Right lobe of liver (tissue), 6 donors: ENCODE measurements around the gene GPR4. TPM values are rescaled to one million over a fixed set of nuclear protein-coding genes. Genes with fewer than 3 reads are reported as not detected.

ENCODE experiments used
- ATAC-seq, 4 donors: fragments of 200-7000 bp; cut with Tn5 transposase; one replicate each; pipeline ENCODE4 v1.9.1; 2020; ENCODE audit warnings: mild to moderate bottlenecking in 4 of 4, moderate library complexity in 4 of 4
- DNase-seq, 3 donors: peaks; one replicate each; pipeline ENCODE4 v3.0.0-alpha.2; 2020
- H3K27ac ChIP-seq, 3 donors: fragments of 200-600 bp; one replicate each; pipeline ENCODE4 v1.8.0; 2022
- H3K27me3 ChIP-seq, 2 donors: fragments of 200-600 bp; one replicate each; pipeline ENCODE4 v1.8.0; 2022
- H3K36me3 ChIP-seq, 4 donors: fragments of 200-600 bp; sonication (generic) in 1 of 4; one replicate each; pipeline versions ENCODE4 v1.5.1 to v1.8.0; 2017 to 2022; ENCODE audit warnings: control low read depth in 1 of 4
- H3K4me1 ChIP-seq, 4 donors: fragments of 200-600 bp; sonication (generic) in 1 of 4; one replicate each; pipeline versions ENCODE4 v1.5.1 to v1.8.0; 2017 to 2022; ENCODE audit warnings: control low read depth in 1 of 4
- H3K4me3 ChIP-seq, 3 donors: fragments of 200-600 bp; one replicate each; pipeline ENCODE4 v1.8.0; 2022
- H3K9me3 ChIP-seq, 4 donors: fragments of 200-600 bp; sonication (generic) in 1 of 4; one replicate each; pipeline versions ENCODE4 v1.5.1 to v1.8.0; 2017 to 2022; ENCODE audit warnings: control low read depth in 1 of 4
- POLR2A ChIP-seq: fragments of 450-650 bp; IDR thresholded peaks from one replicate; pipeline ENCODE4 v1.6.1; 2017; ENCODE audit warnings: antibody characterized with exemption, mild to moderate bottlenecking
- WGBS: methylation state at CpG from one replicate; pipeline ENCODE4 v1.1.6; 2018; ENCODE audit warnings: low coverage, low lambda C conversion rate; ENCODE audit not compliant: insufficient coverage; ENCODE audit errors: missing lambda C conversion rate; 5-methylcytosine and 5-hydroxymethylcytosine counted together
- intact Hi-C, 2 donors: fragments of 100-400 bp; cut with DNase I; formaldehyde crosslinking; loops; one replicate each; pipeline versions ENCODE4 v1.11.2 to v1.14.1; 2022
- total RNA-seq, 6 experiments: library from RNA; depleted of rRNA in 2 of 6; stranded (reverse); fragments of >200 nt in 2 of 6; fragmentation: NEBNext Ultra II Directional in 3 of 6; extraction: Animal tissue kit (Norgen Biotek cat#: 25700) in 3 of 6; gene quantifications; one replicate each; pipeline versions ENCODE4 v1.1.0 to v1.2.4, GENCODE V29; 2016 to 2023
- TF ChIP-seq, protein P1 (sequence below), 4 donors: fragments of 200-600 bp in 3 of 4; fragments of 450-650 bp in 1 of 4; IDR thresholded peaks; one replicate each; pipeline versions ENCODE4 v1.5.1 to v1.8.0; 2016 to 2022; ENCODE audit warnings: antibody characterized with exemption in 4 of 4, mild to moderate bottlenecking in 2 of 4
- donor health status: DM: no; HTN: yes; CAD: no.
- donor health status: DM: no; HTN: no; CAD: no.
- donor health status: DM: no; HTN: no; CAD: no.
- donor health status: DM: no; HTN: yes; CAD: no.
- donor health status: DM: no; HTN: yes; CAD: no.

The GPR4 gene
- total RNA-seq, 6 experiments from 2014 or later: 0.83 to 3.1 (median 1.3) TPM

DNA sequence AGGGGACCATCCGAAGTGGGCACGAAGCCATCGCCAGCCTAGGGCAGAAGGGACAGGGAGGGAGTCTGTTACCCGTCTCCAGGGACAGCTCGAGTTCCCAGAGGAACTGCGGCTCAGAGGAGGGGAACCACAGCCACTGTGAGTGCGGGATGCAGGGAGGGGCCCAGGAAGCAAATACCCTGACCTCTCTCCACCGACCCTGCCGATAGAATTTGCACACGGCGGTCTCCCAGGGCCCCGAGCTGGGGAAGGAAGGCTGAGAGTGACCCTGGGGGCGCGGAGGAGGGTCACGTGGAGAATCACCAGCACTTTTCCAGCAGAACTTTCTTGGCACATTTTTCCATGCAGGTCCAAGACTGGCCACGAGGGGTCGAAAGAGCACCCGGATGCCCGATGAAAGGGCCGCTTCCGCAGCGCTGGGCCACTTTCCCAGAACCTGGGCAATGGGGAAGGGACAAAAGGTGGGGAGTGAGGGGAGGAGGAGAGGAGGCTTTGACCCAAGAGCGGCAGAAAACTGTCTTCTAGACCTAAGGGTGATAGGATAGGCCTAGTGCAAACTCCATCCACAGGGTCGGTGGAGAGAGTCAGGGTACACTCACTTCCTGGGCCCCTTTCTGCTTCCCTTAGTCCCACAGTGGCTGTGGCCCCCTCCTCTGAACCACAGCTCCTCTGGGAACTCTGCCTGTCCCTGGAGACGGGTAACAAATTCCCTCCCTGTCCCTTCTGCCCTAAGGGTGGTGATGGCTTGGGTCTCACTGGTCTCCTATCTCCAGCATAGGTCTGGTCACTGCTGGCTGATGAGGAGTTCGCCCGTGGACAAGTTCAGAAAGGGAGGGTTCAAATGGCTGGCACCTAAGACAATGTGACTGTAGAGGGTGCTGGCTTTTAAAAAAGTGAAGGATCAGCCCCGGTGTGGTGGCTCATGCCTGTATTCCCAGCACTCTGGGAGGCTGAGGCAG lies 5.3 kb upstream of the GPR4 start:
- WGBS: 9% methylated on average over 25 of the region's 28 CpGs
- Histone ChIP-seq H3K4me3 (no peak overlapping the region), H3K9me3 (no peaks in the 10 kb centered on the region), H3K4me1 (peaks cover 0 to 10% (median 0%) of the 10 kb centered on the region in 4 donors), H3K27ac (no peak overlapping the region), H3K36me3 (peaks cover 0 to 8% (median 0%) of the 10 kb centered on the region in 4 donors), H3K27me3 (no peaks in the 10 kb centered on the region)
- intact Hi-C loops: loop anchor here in 1 of 2 donors (5.0 kb wide), 1 partner anchor 35 kb away; no protein-coding TSS in a partner anchor
- DNase-seq (peak; percentile 73 to 77 (median 77)), ATAC-seq (peak; percentile 89 to 97 (median 92))
- TF ChIP-seq, protein P1, sequence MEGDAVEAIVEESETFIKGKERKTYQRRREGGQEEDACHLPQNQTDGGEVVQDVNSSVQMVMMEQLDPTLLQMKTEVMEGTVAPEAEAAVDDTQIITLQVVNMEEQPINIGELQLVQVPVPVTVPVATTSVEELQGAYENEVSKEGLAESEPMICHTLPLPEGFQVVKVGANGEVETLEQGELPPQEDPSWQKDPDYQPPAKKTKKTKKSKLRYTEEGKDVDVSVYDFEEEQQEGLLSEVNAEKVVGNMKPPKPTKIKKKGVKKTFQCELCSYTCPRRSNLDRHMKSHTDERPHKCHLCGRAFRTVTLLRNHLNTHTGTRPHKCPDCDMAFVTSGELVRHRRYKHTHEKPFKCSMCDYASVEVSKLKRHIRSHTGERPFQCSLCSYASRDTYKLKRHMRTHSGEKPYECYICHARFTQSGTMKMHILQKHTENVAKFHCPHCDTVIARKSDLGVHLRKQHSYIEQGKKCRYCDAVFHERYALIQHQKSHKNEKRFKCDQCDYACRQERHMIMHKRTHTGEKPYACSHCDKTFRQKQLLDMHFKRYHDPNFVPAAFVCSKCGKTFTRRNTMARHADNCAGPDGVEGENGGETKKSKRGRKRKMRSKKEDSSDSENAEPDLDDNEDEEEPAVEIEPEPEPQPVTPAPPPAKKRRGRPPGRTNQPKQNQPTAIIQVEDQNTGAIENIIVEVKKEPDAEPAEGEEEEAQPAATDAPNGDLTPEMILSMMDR (IDR thresholded peaks at IDR 0.05): peak; percentile 79 to 87 (median 86)
- TF ChIP-seq POLR2A: no peak

DNA sequence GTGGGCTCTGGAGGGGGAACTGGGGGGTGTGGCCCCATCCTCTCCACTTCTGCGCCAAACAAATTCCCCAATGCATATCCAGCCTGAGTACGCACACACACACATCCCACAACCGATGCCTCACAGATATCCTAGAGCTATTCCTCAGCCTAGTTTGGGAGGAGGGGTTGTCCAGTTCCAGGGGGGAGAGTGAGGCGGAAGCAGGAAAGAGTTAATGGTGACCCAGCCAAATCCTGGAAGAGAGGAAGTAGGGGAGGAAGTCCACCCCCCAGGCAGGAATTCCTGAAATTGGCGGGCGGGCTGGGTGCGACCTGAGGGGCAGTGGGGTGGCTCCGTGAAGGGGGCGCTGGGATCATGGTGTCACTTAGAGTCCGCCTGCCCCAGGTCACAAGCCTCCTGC lies 897 bp downstream of the GPR4 start:
- no peaks in the 10 kb centered on the region for H3K36me3 ChIP-seq
- ATAC-seq (peak in 3 of 4 donors; percentile 6 to 32 (median 23)), DNase-seq (no peak)
- no peaks in the 10 kb centered on the region for H3K9me3 ChIP-seq
- peak overlapping the region; percentile 27 to 45 (median 33) for H3K4me3 ChIP-seq
- intact Hi-C loops: loop anchor here in 1 of 2 donors (5.0 kb wide), 1 partner anchor 41 kb away; no protein-coding TSS in a partner anchor
- H3K27me3 ChIP-seq: no peaks in the 10 kb centered on the region
- no peaks in the 10 kb centered on the region for H3K4me1 ChIP-seq
- H3K27ac ChIP-seq: peak overlapping the region in 2 of 3 donors; percentile 16 to 70
- TF ChIP-seq, protein P1 (IDR thresholded peaks at IDR 0.05): no peak
- no peak for TF ChIP-seq POLR2A
- 18% methylated on average over 6 of the region's 10 CpGs for whole genome bisulfite sequencing

DNA sequence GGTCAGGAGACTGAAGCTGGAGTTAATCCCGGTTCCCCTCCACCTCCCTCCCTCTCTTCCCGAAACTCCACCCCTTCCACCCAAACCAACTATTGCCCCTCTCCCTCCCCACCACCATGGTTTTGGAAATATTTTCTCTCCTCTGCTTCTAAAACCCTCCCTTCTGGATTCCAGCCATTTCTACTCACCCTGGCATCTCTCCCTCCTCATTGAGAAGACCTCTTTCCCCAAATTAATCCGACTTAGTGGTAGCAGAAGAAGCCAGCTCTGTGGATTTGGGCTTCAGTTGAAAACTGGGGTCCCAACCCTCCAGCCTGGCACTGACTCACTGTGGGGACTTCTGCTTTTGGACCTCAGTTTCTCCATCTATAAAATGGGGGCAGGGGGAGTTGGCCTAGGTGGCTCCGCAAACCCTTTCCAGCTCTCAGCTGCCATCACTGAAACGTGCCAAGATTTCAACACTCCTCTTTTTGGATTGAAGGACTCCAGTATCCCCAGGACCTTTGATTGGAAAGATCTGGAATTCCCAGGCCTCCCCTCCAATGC lies 1.6 kb downstream of the GPR4 start:
- Histone ChIP-seq H3K9me3 (no peaks in the 10 kb centered on the region), H3K4me3 (peak overlapping the region in 1 of 3 donors; percentile 7), H3K36me3 (no peaks in the 10 kb centered on the region), H3K27me3 (no peaks in the 10 kb centered on the region), H3K27ac (peak overlapping the region in 1 of 3 donors; percentile 70), H3K4me1 (no peaks in the 10 kb centered on the region)
- DNase-seq (no peak), ATAC-seq (no peak)
- no peak for TF ChIP-seq POLR2A
- TF ChIP-seq, protein P1 (IDR thresholded peaks at IDR 0.05): no peak
- intact Hi-C loops: loop anchor here in 1 of 2 donors (5.0 kb wide), 1 partner anchor 42 kb away; no protein-coding TSS in a partner anchor
- WGBS: 46% methylated on average over 4 of the region's 5 CpGs

DNA sequence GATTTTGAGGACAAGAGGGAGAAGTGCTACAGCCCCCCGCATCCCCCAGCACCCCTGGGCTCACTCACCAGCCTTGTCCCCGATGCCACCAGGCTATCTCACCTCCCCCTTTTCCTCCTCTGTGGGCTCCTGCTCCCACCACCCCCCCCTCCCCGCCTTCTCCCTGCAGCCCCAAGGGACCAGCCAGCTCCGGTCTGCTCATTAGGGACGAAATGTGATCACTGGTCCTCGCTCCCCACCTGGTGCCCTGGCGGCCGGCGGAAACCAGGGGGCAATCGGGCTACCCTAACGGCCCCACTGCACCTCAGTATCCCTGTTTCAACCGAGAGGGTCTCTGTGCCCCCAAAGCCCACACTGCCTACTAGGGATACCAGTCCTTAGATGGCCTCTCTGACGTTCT lies 2.7 kb downstream of the GPR4 start:
- DNase-seq (no peak), ATAC-seq (no peak)
- no peak for TF ChIP-seq POLR2A
- TF ChIP-seq, protein P1 (IDR thresholded peaks at IDR 0.05): no peak
- H3K4me1 ChIP-seq: no peaks in the 10 kb centered on the region
- no peaks in the 10 kb centered on the region for H3K9me3 ChIP-seq
- H3K36me3 ChIP-seq: no peaks in the 10 kb centered on the region
- H3K4me3 ChIP-seq: no peak overlapping the region
- peak overlapping the region in 1 of 3 donors; percentile 40 for H3K27ac ChIP-seq
- H3K27me3 ChIP-seq: no peaks in the 10 kb centered on the region
- intact Hi-C loops: no loop called here
- WGBS: 12% methylated on average over 10 of the region's 13 CpGs
